Measurements from ENCODE around the gene PRR20G.

PRR20G gene

GRCh38 chr3:127253491-127253890 is 34.4 kb downstream of the PRR20G start:
- TF ChIP-seq CTCF (IDR thresholded peaks at IDR 0.05; ENCODE audit: borderline replicate concordance, insufficient read depth, low read depth, low read length): no peak
- no peak overlapping the region for H3K4me3 ChIP-seq (ENCODE audit: low read depth, low read length)

GRCh38 chr3:127252446-127252845 is 35.4 kb downstream of the PRR20G start:
- no peak for TF ChIP-seq CTCF (IDR thresholded peaks at IDR 0.05; ENCODE audit: borderline replicate concordance, insufficient read depth, low read depth, low read length)
- H3K4me3 ChIP-seq (ENCODE audit: low read depth, low read length): no peak overlapping the region

- no peak overlapping the region for H3K4me3 ChIP-seq (ENCODE audit: low read depth, low read length)
- TF ChIP-seq CTCF (IDR thresholded peaks at IDR 0.05; ENCODE audit: borderline replicate concordance, insufficient read depth, low read depth, low read length): no peak
Measured at GRCh38 chr3:127250032-127250431, 37.8 kb downstream of the PRR20G start.

GRCh38 chr3:127247292-127247691 is 40.6 kb downstream of the PRR20G start:
- TF ChIP-seq CTCF (IDR thresholded peaks at IDR 0.05; ENCODE audit: borderline replicate concordance, insufficient read depth, low read depth, low read length): no peak
- no peak overlapping the region for H3K4me3 ChIP-seq (ENCODE audit: low read depth, low read length)

- TF ChIP-seq CTCF (IDR thresholded peaks at IDR 0.05; ENCODE audit: borderline replicate concordance, insufficient read depth, low read depth, low read length): no peak
Measured at GRCh38 chr3:127238602-127239001, 49.2 kb downstream of the PRR20G start.

GRCh38 chr3:127237835-127238234 is 50.0 kb downstream of the PRR20G start:
- TF ChIP-seq CTCF (IDR thresholded peaks at IDR 0.05; ENCODE audit: borderline replicate concordance, insufficient read depth, low read depth, low read length): no peak
- no peak overlapping the region for H3K4me3 ChIP-seq (ENCODE audit: low read depth, low read length)

More at GRCh38 chr3:127238602-127239001, 49.2 kb downstream of the PRR20G start:
- no peak overlapping the region for H3K4me3 ChIP-seq (ENCODE audit: low read depth, low read length)

GRCh38 chr3:127235706-127236105 is 52.1 kb downstream of the PRR20G start:
- H3K4me3 ChIP-seq (ENCODE audit: low read depth, low read length): no peak overlapping the region
- TF ChIP-seq CTCF (IDR thresholded peaks at IDR 0.05; ENCODE audit: borderline replicate concordance, insufficient read depth, low read depth, low read length): no peak

All from GM12875 (cell line).